ENCODE data around the gene EPHA1. TPM values are rescaled to one million over a fixed set of nuclear protein-coding genes. Genes with fewer than 3 reads are reported as not detected.

The EPHA1 gene
- total RNA-seq, 1 experiment from 2014 or later, result not detected

DNA sequence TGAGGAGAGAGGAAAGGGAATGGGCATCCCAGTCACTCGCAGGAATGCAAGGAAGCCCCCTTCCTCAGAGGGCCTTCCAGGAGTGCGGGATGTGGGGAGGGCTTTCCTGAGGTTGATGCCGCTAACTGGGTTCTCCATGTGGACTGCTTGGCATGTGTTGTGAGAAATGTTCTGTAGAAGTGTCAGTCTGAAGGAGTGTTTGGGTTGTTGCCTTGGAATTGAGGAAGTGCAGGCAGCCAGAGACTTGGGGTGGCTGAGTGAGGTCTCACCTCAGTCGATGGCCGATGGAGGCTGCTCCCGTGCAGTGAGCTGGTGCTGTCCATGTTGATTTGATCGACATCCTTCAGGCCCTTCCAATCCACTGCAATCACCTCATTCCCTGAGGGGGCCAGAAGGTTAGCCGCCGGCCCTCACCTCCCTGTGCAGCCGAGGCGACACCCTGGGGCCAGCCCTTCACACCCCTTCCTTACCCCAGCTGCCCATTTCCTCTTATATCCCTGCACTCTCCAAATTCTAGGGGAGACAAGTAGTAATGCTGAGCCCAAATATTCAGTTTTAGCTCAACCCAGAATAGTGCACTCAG, 48.8 kb downstream of the EPHA1 start:
- Histone ChIP-seq H3K27me3 (replicated peaks) (peaks cover 61% of the 10 kb centered on the region), H3K27ac (no peak overlapping the region), H3K4me3 (no peak overlapping the region), H3K9me3 (replicated peaks) (no peaks in the 10 kb centered on the region), H3K36me3 (no peaks in the 10 kb centered on the region), H3K4me1 (replicated peaks) (peaks cover 6% of the 10 kb centered on the region)
- no peak for DNase-seq (ENCODE audit: low read depth in 1 of 2, low spot score in 2 of 2)

DNA sequence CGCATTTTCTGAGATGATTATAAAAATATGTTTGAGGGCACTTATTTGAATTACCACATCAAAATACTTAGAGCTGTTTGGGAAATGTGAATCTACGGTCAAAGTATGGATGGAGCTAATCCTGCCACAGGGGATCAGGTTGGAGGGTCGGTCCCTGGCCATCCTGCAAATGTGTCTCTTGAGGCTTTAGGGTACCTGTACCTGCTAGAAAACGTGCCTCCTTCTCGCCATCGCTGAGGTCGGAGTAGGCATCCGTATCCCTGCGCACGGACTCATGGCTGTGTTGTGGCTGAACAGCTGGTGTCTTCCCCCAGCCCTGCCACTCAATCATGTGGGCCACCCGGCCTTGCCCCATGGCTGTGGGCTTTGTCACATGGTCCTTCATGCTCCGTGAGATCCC, 50.0 kb downstream of the EPHA1 start:
- DNase-seq (ENCODE audit: low read depth in 1 of 2, low spot score in 2 of 2), result no peak
- Histone ChIP-seq H3K9me3 (replicated peaks) (no peaks in the 10 kb centered on the region), H3K4me3 (no peak overlapping the region), H3K27ac (no peak overlapping the region), H3K27me3 (replicated peaks) (peaks cover 48% of the 10 kb centered on the region), H3K4me1 (replicated peaks) (peaks cover 6% of the 10 kb centered on the region), H3K36me3 (no peaks in the 10 kb centered on the region)

- Histone ChIP-seq H3K27me3 (replicated peaks) (peaks cover 34% of the 10 kb centered on the region), H3K4me3 (no peak overlapping the region)
Observed at GRCh38 chr7:143356414-143357050, 52.1 kb downstream of the EPHA1 start.

DNA sequence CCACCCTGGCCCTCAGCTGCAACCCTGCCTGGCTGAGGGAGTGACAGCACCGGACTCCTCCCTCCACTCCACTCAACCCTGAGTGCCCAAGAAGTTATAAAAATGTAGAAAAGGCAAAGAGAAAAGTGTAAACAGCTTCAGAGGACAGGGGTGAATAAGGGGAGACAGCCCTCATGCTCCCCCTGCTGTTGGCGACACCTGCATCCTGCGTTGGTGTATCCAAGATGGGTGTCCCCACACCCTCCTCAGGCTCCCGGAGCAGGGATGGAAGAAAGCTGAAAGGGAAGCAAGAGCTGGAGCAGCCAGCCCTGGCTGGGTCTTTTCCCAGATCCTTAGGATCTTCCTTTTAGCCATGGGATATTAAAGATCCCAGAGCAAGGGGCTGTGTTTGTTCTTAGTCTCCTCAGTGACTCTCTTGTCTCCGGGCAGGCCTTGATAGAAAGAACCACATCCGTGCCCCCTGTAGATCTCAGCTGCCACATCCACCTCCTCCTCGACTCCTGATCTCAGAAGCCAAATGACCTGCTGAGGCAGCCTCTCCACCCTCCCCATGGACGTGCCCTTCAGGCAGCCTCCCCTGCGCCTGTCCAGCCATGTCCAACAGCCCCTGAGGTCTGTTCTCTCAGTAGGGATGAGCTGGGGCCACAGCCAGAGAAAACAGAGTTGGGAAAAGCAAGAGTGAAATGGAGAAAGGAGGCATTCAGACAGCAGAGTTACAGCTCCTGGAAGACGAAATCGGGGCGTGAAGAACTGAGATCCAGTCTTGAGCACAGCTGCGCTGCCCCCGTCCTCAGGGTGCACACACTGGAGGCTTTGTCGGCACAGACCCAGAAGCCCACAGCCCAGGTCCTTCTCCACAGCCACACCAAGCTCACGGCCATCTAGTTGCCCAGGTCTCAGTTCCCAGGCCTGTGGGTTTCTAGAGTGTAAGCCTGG, 52.9 kb downstream of the EPHA1 start:
- no peaks in the 10 kb centered on the region for H3K9me3 ChIP-seq (replicated peaks)
- no peaks in the 10 kb centered on the region for H3K4me1 ChIP-seq (replicated peaks)
- no peaks in the 10 kb centered on the region for H3K36me3 ChIP-seq
- H3K27ac ChIP-seq, result no peak overlapping the region
- no peak for DNase-seq (ENCODE audit: low read depth in 1 of 2, low spot score in 2 of 2)
- peaks cover 34% of the 10 kb centered on the region for H3K27me3 ChIP-seq (replicated peaks)
- H3K4me3 ChIP-seq, result no peak overlapping the region

More at GRCh38 chr7:143356414-143357050, 52.1 kb downstream of the EPHA1 start:
- DNase-seq (ENCODE audit: low read depth in 1 of 2, low spot score in 2 of 2), result no peak
- Histone ChIP-seq H3K27ac (no peak overlapping the region), H3K4me1 (replicated peaks) (no peaks in the 10 kb centered on the region), H3K36me3 (no peaks in the 10 kb centered on the region), H3K9me3 (replicated peaks) (no peaks in the 10 kb centered on the region)

DNA sequence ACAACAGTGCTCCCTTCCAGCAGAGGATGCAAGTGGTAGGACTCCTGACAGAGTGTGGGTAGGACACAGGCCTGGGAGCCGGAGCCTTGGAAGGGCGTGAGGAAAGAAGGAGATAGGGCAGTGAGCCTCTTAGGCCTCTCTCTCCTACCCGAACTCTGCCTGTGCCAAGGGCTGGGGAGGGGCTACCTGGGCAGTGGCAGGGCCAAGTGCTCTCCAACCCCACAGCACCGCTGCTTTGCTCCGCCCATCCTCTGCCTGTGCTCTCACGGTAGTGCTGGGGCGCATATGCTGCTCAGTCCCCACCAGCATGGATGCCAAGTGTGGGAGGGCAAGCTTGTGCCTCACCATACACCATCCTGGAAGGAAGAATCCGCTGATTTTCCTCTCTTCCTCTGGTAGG, 53.7 kb downstream of the EPHA1 start:
- Histone ChIP-seq H3K9me3 (replicated peaks) (no peaks in the 10 kb centered on the region), H3K36me3 (no peaks in the 10 kb centered on the region)

GRCh38 chr7:143354376-143354775, 54.3 kb downstream of the EPHA1 start:
- Histone ChIP-seq H3K27me3 (replicated peaks) (peaks cover 26% of the 10 kb centered on the region), H3K27ac (no peak overlapping the region), H3K9me3 (replicated peaks) (no peaks in the 10 kb centered on the region), H3K4me1 (replicated peaks) (no peaks in the 10 kb centered on the region), H3K36me3 (no peaks in the 10 kb centered on the region), H3K4me3 (no peak overlapping the region)
- no peak for DNase-seq (ENCODE audit: low read depth in 1 of 2, low spot score in 2 of 2)

More for the DNA sequence above, 53.7 kb downstream of the EPHA1 start:
- DNase-seq (ENCODE audit: low read depth in 1 of 2, low spot score in 2 of 2), result no peak
- Histone ChIP-seq H3K27ac (no peak overlapping the region), H3K4me1 (replicated peaks) (no peaks in the 10 kb centered on the region), H3K27me3 (replicated peaks) (peaks cover 26% of the 10 kb centered on the region), H3K4me3 (no peak overlapping the region)

DNA sequence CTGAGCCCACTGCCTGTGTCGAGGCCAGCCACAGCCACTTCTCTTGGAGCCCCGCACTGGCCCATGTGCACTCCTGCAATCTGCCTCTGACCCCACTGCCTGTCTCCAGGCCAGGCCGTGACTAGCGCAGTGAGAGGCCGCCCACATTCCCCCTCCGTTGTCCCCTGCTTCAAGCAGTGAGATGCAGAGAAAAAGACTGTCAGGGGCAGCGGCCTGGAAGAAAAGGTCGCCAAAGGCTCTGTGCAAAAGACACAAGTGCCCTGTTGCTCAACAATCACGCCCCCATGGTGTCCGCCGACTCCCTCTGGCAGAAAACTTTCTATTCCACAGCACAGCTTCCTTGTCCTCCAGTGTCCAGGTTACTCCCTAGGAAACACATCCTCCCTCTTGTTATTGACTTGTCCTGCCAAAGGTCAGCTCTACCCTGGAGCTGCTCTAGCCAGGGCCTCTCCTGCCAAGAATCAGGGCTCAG, 56.1 kb downstream of the EPHA1 start:
- no peaks in the 10 kb centered on the region for H3K36me3 ChIP-seq
- H3K4me1 ChIP-seq (replicated peaks), result no peaks in the 10 kb centered on the region
- H3K9me3 ChIP-seq (replicated peaks), result no peaks in the 10 kb centered on the region
- H3K4me3 ChIP-seq, result no peak overlapping the region
- H3K27ac ChIP-seq, result no peak overlapping the region
- peaks cover 22% of the 10 kb centered on the region for H3K27me3 ChIP-seq (replicated peaks)
- no peak for DNase-seq (ENCODE audit: low read depth in 1 of 2, low spot score in 2 of 2)

DNA sequence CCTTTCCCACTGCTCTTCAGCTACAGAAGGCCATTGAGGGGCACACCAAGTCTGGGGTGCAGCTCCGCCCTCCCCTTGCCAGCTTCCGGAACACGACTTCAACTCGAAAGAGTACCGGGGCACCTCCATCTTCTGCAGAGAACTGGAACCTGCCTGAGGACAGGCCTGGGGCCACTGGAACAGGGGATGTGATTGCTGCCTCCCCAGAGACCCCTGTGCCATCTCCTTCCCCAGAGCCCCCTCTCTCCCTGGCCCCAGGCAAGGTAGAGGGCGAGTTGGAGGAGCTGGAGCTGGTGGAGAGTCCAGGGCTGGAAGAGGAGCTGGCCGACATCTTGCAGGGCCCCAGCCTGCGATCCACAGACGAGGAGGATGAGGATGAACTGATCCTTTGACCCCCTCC, 57.1 kb downstream of the EPHA1 start:
- H3K9me3 ChIP-seq (replicated peaks), result no peaks in the 10 kb centered on the region
- peaks cover 24% of the 10 kb centered on the region for H3K27me3 ChIP-seq (replicated peaks)
- H3K27ac ChIP-seq, result no peak overlapping the region
- no peaks in the 10 kb centered on the region for H3K4me1 ChIP-seq (replicated peaks)
- H3K36me3 ChIP-seq, result no peaks in the 10 kb centered on the region
- DNase-seq (ENCODE audit: low read depth in 1 of 2, low spot score in 2 of 2), result no peak
- no peak overlapping the region for H3K4me3 ChIP-seq

GRCh38 chr7:143351060-143351459, 57.6 kb downstream of the EPHA1 start:
- Histone ChIP-seq H3K4me3 (no peak overlapping the region), H3K27me3 (replicated peaks) (peaks cover 25% of the 10 kb centered on the region), H3K4me1 (replicated peaks) (no peaks in the 10 kb centered on the region), H3K27ac (no peak overlapping the region), H3K36me3 (no peaks in the 10 kb centered on the region), H3K9me3 (replicated peaks) (no peaks in the 10 kb centered on the region)
- no peak for DNase-seq (ENCODE audit: low read depth in 1 of 2, low spot score in 2 of 2)

- Histone ChIP-seq H3K27me3 (replicated peaks) (peaks cover 39% of the 10 kb centered on the region), H3K4me3 (no peak overlapping the region), H3K27ac (no peak overlapping the region), H3K36me3 (no peaks in the 10 kb centered on the region), H3K4me1 (replicated peaks) (no peaks in the 10 kb centered on the region), H3K9me3 (replicated peaks) (no peaks in the 10 kb centered on the region)
- no peak for DNase-seq (ENCODE audit: low read depth in 1 of 2, low spot score in 2 of 2)
Observed at GRCh38 chr7:143347950-143348349, 60.7 kb downstream of the EPHA1 start.

DNA sequence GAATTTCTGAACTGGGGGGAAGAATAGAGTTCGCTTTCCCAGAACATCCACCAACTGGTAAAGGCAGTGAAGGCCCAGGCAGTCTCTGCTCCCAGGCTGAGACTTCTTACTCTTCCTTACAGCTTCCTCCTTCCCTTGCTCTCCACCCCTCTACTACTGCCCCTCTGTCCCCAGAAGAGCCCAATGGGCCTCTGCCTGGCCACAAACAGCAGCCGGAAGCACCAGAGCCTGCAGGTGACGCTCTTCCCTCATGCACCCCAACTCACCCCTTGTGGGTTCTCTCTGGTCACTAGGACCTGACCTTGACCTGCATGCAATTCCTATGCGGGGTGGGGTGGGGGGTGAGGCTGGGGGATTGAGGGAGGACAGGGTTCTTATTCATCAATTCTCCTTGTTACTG, 62.6 kb downstream of the EPHA1 start:
- H3K4me1 ChIP-seq (replicated peaks), result no peaks in the 10 kb centered on the region
- H3K27ac ChIP-seq, result no peak overlapping the region

GRCh38 chr7:143345428-143345900, 63.2 kb downstream of the EPHA1 start:
- DNase-seq (ENCODE audit: low read depth in 1 of 2, low spot score in 2 of 2), result no peak

More for the DNA sequence above, 62.6 kb downstream of the EPHA1 start:
- Histone ChIP-seq H3K4me3 (no peak overlapping the region), H3K36me3 (no peaks in the 10 kb centered on the region), H3K9me3 (replicated peaks) (no peaks in the 10 kb centered on the region), H3K27me3 (replicated peaks) (peaks cover 32% of the 10 kb centered on the region)
- no peak for DNase-seq (ENCODE audit: low read depth in 1 of 2, low spot score in 2 of 2)

DNA sequence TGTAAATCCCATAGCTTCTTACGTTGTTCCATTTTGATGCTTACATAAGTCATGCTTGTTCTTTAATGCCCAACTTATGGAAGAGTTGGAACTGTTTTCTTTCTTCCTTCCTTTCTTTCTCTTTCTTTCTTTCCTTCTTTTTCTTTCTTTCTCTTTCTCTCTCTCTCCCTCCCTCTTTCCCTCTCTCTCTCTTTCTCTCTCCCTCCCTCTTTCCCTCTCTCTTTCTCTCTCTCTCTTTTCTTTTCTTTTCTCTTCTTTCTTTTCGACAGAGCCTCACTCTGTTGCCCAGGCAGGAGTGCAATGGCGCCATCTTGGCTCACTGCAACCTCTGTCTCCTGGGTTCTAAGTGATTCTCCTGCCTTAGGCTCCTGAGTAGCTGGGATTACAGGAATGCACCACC, 65.1 kb downstream of the EPHA1 start:
- Histone ChIP-seq H3K27ac (no peak overlapping the region), H3K4me1 (replicated peaks) (no peaks in the 10 kb centered on the region), H3K4me3 (no peak overlapping the region), H3K9me3 (replicated peaks) (no peaks in the 10 kb centered on the region), H3K27me3 (replicated peaks) (peaks cover 23% of the 10 kb centered on the region), H3K36me3 (no peaks in the 10 kb centered on the region)
- DNase-seq (ENCODE audit: low read depth in 1 of 2, low spot score in 2 of 2), result no peak

More at GRCh38 chr7:143345428-143345900, 63.2 kb downstream of the EPHA1 start:
- no peaks in the 10 kb centered on the region for H3K9me3 ChIP-seq (replicated peaks)
- H3K27ac ChIP-seq, result no peak overlapping the region
- H3K36me3 ChIP-seq, result no peaks in the 10 kb centered on the region
- no peaks in the 10 kb centered on the region for H3K4me1 ChIP-seq (replicated peaks)
- peaks cover 31% of the 10 kb centered on the region for H3K27me3 ChIP-seq (replicated peaks)
- no peak overlapping the region for H3K4me3 ChIP-seq

- Histone ChIP-seq H3K4me1 (replicated peaks) (no peaks in the 10 kb centered on the region), H3K27ac (no peak overlapping the region), H3K9me3 (replicated peaks) (no peaks in the 10 kb centered on the region), H3K27me3 (replicated peaks) (peaks cover 29% of the 10 kb centered on the region), H3K36me3 (no peaks in the 10 kb centered on the region), H3K4me3 (no peak overlapping the region)
- DNase-seq (ENCODE audit: low read depth in 1 of 2, low spot score in 2 of 2), result no peak
Observed at GRCh38 chr7:143341842-143342241, 66.8 kb downstream of the EPHA1 start.

All from SJSA1 (cell line).